Measurements from ENCODE around the gene MYBPHL. TPM values are rescaled to one million over a fixed set of nuclear protein-coding genes. Genes with fewer than 3 reads are reported as not detected.

Gene MYBPHL
- total and polyA plus RNA-seq, 2 experiments from 2014 or later, result not detected

DNA sequence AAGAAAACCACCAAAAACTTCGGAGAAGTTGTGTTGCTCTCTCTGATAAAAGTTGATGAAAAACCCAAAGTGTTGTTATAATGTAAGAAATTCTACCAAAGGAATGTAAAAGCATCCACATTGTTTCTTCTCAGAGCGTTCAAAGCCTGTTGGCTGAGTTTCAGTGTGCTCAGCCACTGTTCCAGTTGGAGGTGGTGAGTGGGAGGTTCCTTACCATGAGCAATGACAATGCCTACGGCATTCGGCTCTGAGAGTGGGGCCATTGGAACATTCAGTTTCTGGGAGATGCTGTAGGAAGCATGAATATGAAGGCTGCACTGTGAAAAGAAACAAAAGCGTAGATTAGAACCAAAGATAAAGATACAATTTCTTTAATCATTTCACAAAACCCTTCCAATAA is 20.5 kb upstream of the MYBPHL start (continued):
- TF ChIP-seq, protein P1, sequence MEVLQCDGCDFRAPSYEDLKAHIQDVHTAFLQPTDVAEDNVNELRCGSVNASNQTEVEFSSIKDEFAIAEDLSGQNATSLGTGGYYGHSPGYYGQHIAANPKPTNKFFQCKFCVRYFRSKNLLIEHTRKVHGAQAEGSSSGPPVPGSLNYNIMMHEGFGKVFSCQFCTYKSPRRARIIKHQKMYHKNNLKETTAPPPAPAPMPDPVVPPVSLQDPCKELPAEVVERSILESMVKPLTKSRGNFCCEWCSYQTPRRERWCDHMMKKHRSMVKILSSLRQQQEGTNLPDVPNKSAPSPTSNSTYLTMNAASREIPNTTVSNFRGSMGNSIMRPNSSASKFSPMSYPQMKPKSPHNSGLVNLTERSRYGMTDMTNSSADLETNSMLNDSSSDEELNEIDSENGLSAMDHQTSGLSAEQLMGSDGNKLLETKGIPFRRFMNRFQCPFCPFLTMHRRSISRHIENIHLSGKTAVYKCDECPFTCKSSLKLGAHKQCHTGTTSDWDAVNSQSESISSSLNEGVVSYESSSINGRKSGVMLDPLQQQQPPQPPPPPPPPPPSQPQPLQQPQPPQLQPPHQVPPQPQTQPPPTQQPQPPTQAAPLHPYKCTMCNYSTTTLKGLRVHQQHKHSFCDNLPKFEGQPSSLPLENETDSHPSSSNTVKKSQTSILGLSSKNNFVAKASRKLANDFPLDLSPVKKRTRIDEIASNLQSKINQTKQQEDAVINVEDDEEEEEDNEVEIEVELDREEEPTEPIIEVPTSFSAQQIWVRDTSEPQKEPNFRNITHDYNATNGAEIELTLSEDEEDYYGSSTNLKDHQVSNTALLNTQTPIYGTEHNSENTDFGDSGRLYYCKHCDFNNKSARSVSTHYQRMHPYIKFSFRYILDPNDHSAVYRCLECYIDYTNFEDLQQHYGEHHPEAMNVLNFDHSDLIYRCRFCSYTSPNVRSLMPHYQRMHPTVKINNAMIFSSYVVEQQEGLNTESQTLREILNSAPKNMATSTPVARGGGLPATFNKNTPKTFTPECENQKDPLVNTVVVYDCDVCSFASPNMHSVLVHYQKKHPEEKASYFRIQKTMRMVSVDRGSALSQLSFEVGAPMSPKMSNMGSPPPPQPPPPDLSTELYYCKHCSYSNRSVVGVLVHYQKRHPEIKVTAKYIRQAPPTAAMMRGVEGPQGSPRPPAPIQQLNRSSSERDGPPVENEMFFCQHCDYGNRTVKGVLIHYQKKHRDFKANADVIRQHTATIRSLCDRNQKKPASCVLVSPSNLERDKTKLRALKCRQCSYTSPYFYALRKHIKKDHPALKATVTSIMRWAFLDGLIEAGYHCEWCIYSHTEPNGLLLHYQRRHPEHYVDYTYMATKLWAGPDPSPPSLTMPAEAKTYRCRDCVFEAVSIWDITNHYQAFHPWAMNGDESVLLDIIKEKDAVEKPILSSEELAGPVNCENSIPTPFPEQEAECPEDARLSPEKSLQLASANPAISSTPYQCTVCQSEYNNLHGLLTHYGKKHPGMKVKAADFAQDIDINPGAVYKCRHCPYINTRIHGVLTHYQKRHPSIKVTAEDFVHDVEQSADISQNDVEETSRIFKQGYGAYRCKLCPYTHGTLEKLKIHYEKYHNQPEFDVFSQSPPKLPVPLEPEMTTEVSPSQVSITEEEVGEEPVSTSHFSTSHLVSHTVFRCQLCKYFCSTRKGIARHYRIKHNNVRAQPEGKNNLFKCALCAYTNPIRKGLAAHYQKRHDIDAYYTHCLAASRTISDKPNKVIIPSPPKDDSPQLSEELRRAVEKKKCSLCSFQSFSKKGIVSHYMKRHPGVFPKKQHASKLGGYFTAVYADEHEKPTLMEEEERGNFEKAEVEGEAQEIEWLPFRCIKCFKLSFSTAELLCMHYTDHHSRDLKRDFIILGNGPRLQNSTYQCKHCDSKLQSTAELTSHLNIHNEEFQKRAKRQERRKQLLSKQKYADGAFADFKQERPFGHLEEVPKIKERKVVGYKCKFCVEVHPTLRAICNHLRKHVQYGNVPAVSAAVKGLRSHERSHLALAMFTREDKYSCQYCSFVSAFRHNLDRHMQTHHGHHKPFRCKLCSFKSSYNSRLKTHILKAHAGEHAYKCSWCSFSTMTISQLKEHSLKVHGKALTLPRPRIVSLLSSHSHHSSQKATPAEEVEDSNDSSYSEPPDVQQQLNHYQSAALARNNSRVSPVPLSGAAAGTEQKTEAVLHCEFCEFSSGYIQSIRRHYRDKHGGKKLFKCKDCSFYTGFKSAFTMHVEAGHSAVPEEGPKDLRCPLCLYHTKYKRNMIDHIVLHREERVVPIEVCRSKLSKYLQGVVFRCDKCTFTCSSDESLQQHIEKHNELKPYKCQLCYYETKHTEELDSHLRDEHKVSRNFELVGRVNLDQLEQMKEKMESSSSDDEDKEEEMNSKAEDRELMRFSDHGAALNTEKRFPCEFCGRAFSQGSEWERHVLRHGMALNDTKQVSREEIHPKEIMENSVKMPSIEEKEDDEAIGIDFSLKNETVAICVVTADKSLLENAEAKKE (CRISPR knock-in tag; IDR thresholded peaks at IDR 0.05), result no peak
- TF ChIP-seq NANOG (IDR thresholded peaks at IDR 0.05; ENCODE audit: borderline replicate concordance) (no peak), EZH2 (IDR thresholded peaks at IDR 0.05; ENCODE audit: low read depth, unreplicated experiment) (no peak), CREB1 (CRISPR knock-in tag; IDR thresholded peaks at IDR 0.05; ENCODE audit: low read depth) (no peak), JUNB (IDR thresholded peaks at IDR 0.05; ENCODE audit: unreplicated experiment) (no peak)
- TF ChIP-seq, protein P2, sequence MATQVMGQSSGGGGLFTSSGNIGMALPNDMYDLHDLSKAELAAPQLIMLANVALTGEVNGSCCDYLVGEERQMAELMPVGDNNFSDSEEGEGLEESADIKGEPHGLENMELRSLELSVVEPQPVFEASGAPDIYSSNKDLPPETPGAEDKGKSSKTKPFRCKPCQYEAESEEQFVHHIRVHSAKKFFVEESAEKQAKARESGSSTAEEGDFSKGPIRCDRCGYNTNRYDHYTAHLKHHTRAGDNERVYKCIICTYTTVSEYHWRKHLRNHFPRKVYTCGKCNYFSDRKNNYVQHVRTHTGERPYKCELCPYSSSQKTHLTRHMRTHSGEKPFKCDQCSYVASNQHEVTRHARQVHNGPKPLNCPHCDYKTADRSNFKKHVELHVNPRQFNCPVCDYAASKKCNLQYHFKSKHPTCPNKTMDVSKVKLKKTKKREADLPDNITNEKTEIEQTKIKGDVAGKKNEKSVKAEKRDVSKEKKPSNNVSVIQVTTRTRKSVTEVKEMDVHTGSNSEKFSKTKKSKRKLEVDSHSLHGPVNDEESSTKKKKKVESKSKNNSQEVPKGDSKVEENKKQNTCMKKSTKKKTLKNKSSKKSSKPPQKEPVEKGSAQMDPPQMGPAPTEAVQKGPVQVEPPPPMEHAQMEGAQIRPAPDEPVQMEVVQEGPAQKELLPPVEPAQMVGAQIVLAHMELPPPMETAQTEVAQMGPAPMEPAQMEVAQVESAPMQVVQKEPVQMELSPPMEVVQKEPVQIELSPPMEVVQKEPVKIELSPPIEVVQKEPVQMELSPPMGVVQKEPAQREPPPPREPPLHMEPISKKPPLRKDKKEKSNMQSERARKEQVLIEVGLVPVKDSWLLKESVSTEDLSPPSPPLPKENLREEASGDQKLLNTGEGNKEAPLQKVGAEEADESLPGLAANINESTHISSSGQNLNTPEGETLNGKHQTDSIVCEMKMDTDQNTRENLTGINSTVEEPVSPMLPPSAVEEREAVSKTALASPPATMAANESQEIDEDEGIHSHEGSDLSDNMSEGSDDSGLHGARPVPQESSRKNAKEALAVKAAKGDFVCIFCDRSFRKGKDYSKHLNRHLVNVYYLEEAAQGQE (IDR thresholded peaks at IDR 0.05; ENCODE audit: unreplicated experiment), result no peak

DNA sequence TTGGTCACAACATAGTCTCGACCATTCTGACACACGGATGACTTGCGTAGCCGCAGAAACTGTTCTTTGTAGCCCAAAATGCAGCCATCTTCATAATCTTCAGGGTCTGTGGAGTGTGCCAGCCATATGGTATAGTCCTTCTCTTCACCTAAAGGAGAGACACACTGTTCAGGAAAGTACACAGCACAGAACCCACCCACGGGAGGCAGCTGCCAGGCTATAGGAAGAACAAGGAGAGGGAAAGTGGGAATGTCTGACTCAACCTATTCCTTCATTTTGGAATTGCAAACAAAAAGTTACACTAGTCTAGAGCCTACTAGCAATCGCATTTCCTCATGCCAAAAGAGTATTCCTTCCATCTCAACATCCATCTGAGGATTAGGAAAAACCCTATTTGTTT is 16.2 kb upstream of the MYBPHL start:
- ATAC-seq (no peak), DNase-seq (ENCODE audit: low spot score) (no peak)
- Mint-ChIP-seq H3K4me1 (peaks cover 10% of the 10 kb centered on the region), H3K27ac (no peak overlapping the region), H3K9me3 (no peaks in the 10 kb centered on the region), H3K27me3 (ENCODE audit: insufficient read depth, low read depth, poor library complexity) (no peaks in the 10 kb centered on the region), H3K36me3 (ENCODE audit: low read depth) (peaks cover 44% of the 10 kb centered on the region), H3K4me3 (no peak overlapping the region)
- TF ChIP-seq POLR2AphosphoS5 (IDR thresholded peaks at IDR 0.05; ENCODE audit: low read depth) (no peak), STAT1 (IDR thresholded peaks at IDR 0.05; ENCODE audit: unreplicated experiment) (no peak), EZH2 (IDR thresholded peaks at IDR 0.05; ENCODE audit: low read depth, unreplicated experiment) (no peak), CREB1 (CRISPR knock-in tag; IDR thresholded peaks at IDR 0.05; ENCODE audit: low read depth) (no peak), EZH2phosphoT487 (IDR thresholded peaks at IDR 0.05; ENCODE audit: unreplicated experiment) (no peak), ZNF331 (CRISPR knock-in tag; IDR thresholded peaks at IDR 0.05; ENCODE audit: low read depth) (no peak)
- TF ChIP-seq, protein P3, sequence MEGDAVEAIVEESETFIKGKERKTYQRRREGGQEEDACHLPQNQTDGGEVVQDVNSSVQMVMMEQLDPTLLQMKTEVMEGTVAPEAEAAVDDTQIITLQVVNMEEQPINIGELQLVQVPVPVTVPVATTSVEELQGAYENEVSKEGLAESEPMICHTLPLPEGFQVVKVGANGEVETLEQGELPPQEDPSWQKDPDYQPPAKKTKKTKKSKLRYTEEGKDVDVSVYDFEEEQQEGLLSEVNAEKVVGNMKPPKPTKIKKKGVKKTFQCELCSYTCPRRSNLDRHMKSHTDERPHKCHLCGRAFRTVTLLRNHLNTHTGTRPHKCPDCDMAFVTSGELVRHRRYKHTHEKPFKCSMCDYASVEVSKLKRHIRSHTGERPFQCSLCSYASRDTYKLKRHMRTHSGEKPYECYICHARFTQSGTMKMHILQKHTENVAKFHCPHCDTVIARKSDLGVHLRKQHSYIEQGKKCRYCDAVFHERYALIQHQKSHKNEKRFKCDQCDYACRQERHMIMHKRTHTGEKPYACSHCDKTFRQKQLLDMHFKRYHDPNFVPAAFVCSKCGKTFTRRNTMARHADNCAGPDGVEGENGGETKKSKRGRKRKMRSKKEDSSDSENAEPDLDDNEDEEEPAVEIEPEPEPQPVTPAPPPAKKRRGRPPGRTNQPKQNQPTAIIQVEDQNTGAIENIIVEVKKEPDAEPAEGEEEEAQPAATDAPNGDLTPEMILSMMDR (conservative IDR thresholded peaks at IDR 0.05; ENCODE audit: low read depth in 2 of 2), result no peak
- no peaks in the 10 kb centered on the region for H3K4me1 ChIP-seq (ENCODE audit: insufficient read depth)
- H3K4me3 ChIP-seq, result no peak overlapping the region
- no peak overlapping the region for H3K4me2 ChIP-seq
- H3K9me2 ChIP-seq (ENCODE audit: insufficient read depth), result no peaks in the 10 kb centered on the region
- H3F3A ChIP-seq (replicated peaks; ENCODE audit: low read depth), result no peaks in the 10 kb centered on the region
- H3K27me3 ChIP-seq (ENCODE audit: insufficient read depth), result no peaks in the 10 kb centered on the region
- H2AFZ ChIP-seq, result no peak overlapping the region
- H3K27ac ChIP-seq (ENCODE audit: low read depth), result no peak overlapping the region
- 0 out of 2 replicates have a peak, but pooled peaks cover 5% of the 10 kb centered on the region for H4K20me1 ChIP-seq (replicated peaks; ENCODE audit: insufficient read depth)
- H3K36me3 ChIP-seq (ENCODE audit: insufficient read depth), result peaks cover 48% of the 10 kb centered on the region
- H3K79me2 ChIP-seq (replicated peaks; ENCODE audit: insufficient read depth), result no peaks in the 10 kb centered on the region

All from GM23338 (cell line).